OCI-LY1 (cell line): ENCODE data around the gene TMEM198.

ENCODE experiments used
- H2AFZ ChIP-seq: fragments of 200-600 bp; sonication (generic), shearing (Covaris generic); 2 replicates; pipeline ENCODE4 v1.6.0; 2014; ENCODE audit warnings: antibody characterized with exemption, mild to moderate bottlenecking, low read length
- H3F3A ChIP-seq: fragments of 200-600 bp; sonication (generic), shearing (Covaris generic); 2 replicates; pipeline ENCODE4 v1.6.0; 2014; ENCODE audit warnings: mild to moderate bottlenecking, antibody characterized with exemption, low read length, moderate library complexity; ENCODE audit not compliant: insufficient read depth
- H3K27ac ChIP-seq: fragments of 200-600 bp; sonication (generic); 2 replicates; pipeline ENCODE4 v1.5.1; 2014; ENCODE audit warnings: low read length, mixed run types, mild to moderate bottlenecking, low read depth; ENCODE audit not compliant: poor library complexity, severe bottlenecking
- H3K27me3 ChIP-seq: fragments of 200-600 bp; sonication (generic); 2 replicates; pipeline ENCODE4 v1.6.0; 2014; ENCODE audit warnings: antibody characterized with exemption, mild to moderate bottlenecking, low read length, moderate library complexity; ENCODE audit not compliant: insufficient read depth
- H3K36me3 ChIP-seq: fragments of 200-600 bp; sonication (generic); 2 replicates; pipeline ENCODE4 v1.6.1; 2014; ENCODE audit warnings: mild to moderate bottlenecking, antibody characterized with exemption, low read length, moderate library complexity, mixed read lengths; ENCODE audit not compliant: insufficient read depth
- H3K4me1 ChIP-seq: fragments of 200-600 bp; sonication (generic); 2 replicates; pipeline ENCODE4 v1.5.1; 2014; ENCODE audit warnings: mild to moderate bottlenecking, low read length, moderate library complexity; ENCODE audit not compliant: insufficient read depth, severe bottlenecking
- H3K4me2 ChIP-seq: fragments of 200-600 bp; sonication (generic), shearing (Covaris generic); 2 replicates; pipeline ENCODE4 v1.6.1; 2014; ENCODE audit warnings: low read length
- H3K4me3 ChIP-seq: fragments of 200-600 bp; sonication (generic); 2 replicates; pipeline ENCODE4 v1.5.1; 2014; ENCODE audit warnings: low read length, low read depth, mild to moderate bottlenecking, mixed read lengths; ENCODE audit not compliant: poor library complexity, severe bottlenecking
- H3K79me2 ChIP-seq: fragments of 200-600 bp; shearing (Covaris generic); 2 replicates; pipeline ENCODE4 v1.6.1; 2016; ENCODE audit warnings: mixed run types, low read length, mixed read lengths; ENCODE audit not compliant: insufficient read depth
- H3K9ac ChIP-seq: fragments of 200-600 bp; sonication (generic), shearing (Covaris generic); 2 replicates; pipeline ENCODE4 v1.6.1; 2014; ENCODE audit warnings: mild to moderate bottlenecking, low read length, mixed read lengths
- H3K9me2 ChIP-seq: fragments of 200-600 bp; sonication (generic), shearing (Covaris generic); 2 replicates; pipeline ENCODE4 v1.6.1; 2014; ENCODE audit warnings: low read depth, mild to moderate bottlenecking, low read length, mixed read lengths
- H3K9me3 ChIP-seq: fragments of 200-600 bp; shearing (Covaris generic); 2 replicates; pipeline ENCODE4 v1.6.1; 2014; ENCODE audit warnings: low read length, mixed read lengths
- H4K20me1 ChIP-seq: fragments of 200-600 bp; sonication (generic), shearing (Covaris generic); 2 replicates; pipeline ENCODE4 v1.6.0; 2016; ENCODE audit warnings: mild to moderate bottlenecking, low read length; ENCODE audit not compliant: insufficient read depth
- EZH2 ChIP-seq: fragments of 200-600 bp; sonication (generic), shearing (Covaris generic); IDR thresholded peaks from 2 replicates; pipeline ENCODE4 v1.8.0; 2017; ENCODE audit warnings: borderline replicate concordance, mixed run types, mild to moderate bottlenecking, antibody characterized with exemption, low read length, moderate library complexity, mixed read lengths
- TF ChIP-seq, protein P1 (sequence below): fragments of 200-600 bp; sonication (generic), shearing (Covaris generic); IDR thresholded peaks from 2 replicates; pipeline ENCODE4 v1.5.1; 2017; ENCODE audit warnings: mild to moderate bottlenecking, antibody characterized with exemption, low read length, moderate library complexity, mixed read lengths

The TMEM198 gene

DNA sequence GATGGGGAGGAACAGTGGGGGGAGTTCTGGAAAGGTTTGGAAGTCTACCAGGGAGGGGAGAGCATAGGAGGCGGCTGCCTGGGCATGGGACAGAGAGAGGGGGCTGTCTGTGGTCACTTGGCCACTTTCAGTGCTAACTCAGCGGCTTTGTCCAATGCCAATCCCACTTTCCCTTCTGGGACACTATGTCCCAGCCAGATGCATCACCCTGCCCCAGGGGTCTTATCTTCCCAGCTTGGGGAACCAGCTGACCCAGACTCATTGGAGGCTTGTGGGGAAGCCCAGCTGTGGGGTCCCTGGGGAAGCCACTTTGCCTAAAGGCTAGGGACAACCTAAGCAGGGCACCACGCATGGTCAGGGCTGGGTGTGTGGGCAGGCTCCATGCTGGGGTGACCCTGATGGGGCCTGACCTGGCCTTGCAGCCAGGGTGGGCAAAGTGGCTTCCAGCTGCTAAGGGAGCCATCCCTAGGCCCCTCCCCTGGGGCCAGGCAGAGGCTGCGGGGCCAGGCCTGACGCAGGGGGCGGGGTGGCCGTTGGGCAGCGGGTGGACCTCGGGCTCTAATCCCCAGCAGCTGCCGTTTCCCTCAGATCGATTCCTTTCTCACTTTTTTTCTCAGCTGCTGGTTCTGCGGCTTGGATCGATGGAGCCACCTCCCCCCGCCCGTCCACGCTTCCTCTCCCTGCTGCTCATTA is 31.2 kb upstream of the TMEM198 start:
- Histone ChIP-seq H3K4me2 (no peak overlapping the region), H3K4me1 (no peaks in the 10 kb centered on the region), H3K9me2 (no peaks in the 10 kb centered on the region), H2AFZ (no peak overlapping the region), H3K36me3 (no peaks in the 10 kb centered on the region), H3K9ac (no peak overlapping the region), H3K79me2 (no peaks in the 10 kb centered on the region), H3K27me3 (peaks cover 7% of the 10 kb centered on the region; the same call in 1 of the 2 replicates), H3K27ac (no peak overlapping the region), H3K9me3 (no peaks in the 10 kb centered on the region), H3F3A (no peaks in the 10 kb centered on the region), H4K20me1 (no peaks in the 10 kb centered on the region), H3K4me3 (no peak overlapping the region)
- TF ChIP-seq, protein P1, sequence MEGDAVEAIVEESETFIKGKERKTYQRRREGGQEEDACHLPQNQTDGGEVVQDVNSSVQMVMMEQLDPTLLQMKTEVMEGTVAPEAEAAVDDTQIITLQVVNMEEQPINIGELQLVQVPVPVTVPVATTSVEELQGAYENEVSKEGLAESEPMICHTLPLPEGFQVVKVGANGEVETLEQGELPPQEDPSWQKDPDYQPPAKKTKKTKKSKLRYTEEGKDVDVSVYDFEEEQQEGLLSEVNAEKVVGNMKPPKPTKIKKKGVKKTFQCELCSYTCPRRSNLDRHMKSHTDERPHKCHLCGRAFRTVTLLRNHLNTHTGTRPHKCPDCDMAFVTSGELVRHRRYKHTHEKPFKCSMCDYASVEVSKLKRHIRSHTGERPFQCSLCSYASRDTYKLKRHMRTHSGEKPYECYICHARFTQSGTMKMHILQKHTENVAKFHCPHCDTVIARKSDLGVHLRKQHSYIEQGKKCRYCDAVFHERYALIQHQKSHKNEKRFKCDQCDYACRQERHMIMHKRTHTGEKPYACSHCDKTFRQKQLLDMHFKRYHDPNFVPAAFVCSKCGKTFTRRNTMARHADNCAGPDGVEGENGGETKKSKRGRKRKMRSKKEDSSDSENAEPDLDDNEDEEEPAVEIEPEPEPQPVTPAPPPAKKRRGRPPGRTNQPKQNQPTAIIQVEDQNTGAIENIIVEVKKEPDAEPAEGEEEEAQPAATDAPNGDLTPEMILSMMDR, result no peak
- no peak for TF ChIP-seq EZH2

DNA sequence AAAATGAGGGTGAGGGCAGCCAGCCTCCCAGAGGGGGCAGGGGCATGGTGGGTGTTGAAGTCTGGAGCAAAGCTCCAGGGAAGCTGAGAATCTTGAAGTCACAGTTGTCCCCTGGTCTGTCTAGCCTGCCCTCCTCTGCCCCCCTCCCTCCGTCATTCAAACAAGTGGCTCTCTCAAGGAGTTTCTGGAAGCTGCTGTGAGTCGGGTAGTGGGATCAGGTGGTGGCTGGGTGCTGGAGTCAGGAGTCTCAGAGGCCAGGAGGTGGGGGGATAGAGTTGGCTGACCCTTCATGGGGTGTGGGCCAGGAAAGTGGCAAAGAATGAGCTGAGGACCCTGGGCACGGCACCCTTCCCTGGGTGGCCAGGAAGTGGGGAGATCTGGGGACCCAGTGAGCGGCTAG is 30.0 kb upstream of the TMEM198 start:
- no peak overlapping the region for H3K4me2 ChIP-seq
- H3K9me3 ChIP-seq, result no peaks in the 10 kb centered on the region
- no peak overlapping the region for H3K4me3 ChIP-seq
- H2AFZ ChIP-seq, result no peak overlapping the region
- H3K27ac ChIP-seq, result no peak overlapping the region
- H3K9me2 ChIP-seq, result no peaks in the 10 kb centered on the region
- TF ChIP-seq, protein P1, result no peak
- TF ChIP-seq EZH2, result no peak
- no peaks in the 10 kb centered on the region for H4K20me1 ChIP-seq
- H3K27me3 ChIP-seq, result peaks cover 7% of the 10 kb centered on the region; the same call in 1 of the 2 replicates
- no peaks in the 10 kb centered on the region for H3K36me3 ChIP-seq
- no peak overlapping the region for H3K9ac ChIP-seq
- no peaks in the 10 kb centered on the region for H3K79me2 ChIP-seq
- H3F3A ChIP-seq, result no peaks in the 10 kb centered on the region
- H3K4me1 ChIP-seq, result no peaks in the 10 kb centered on the region

DNA sequence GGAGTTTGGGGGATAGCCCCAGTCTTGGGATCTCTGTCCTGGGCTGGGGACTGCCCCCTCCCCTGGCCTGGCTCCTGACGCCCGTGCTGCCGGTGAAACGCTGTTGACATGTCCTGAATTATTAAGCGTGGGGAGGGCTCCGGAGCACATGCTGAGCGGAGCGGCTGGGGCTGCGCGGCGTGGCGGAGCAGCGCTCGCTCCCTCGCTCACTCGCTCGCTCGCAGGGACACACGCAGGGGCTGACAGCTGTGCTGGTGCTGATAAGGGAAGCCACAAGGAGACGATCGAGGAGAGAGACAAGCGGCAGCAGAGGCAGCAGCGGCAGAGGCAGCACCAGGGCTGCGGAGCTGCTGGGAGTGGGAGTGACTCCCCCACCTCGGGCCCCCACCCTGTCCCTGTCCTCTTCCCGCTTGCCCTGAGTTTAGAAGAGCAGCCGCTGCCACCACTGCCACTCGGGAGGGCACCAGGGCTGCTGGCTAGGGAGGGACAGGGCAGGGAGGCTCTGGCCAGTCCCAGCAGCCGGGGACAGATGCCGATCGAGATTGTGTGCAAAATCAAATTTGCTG is 29.5 kb upstream of the TMEM198 start, which contains the start of gene ASIC4:
ASIC4 (plus strand) TSS at position 287 of the 566 bp plus-strand sequence; CDS start at position 530, 243 bp downstream.
- H3K9me2 ChIP-seq, result no peaks in the 10 kb centered on the region
- H3K4me2 ChIP-seq, result no peak within 1 kb of the TSS

More for the DNA sequence above, 29.5 kb upstream of the TMEM198 start, which contains the start of gene ASIC4:
- H3K4me3 ChIP-seq, result no peak within 1 kb of the TSS
- peaks cover 7% of the 10 kb centered on the region; the same call in 1 of the 2 replicates for H3K27me3 ChIP-seq
- H3K9ac ChIP-seq, result no peak within 1 kb of the TSS
- no peaks in the 10 kb centered on the region for H3F3A ChIP-seq
- H2AFZ ChIP-seq, result no peak within 1 kb of the TSS
- no peaks in the 10 kb centered on the region for H3K79me2 ChIP-seq
- no peaks in the 10 kb centered on the region for H4K20me1 ChIP-seq
- no peaks in the 10 kb centered on the region for H3K9me3 ChIP-seq
- no peak within 1 kb of the TSS for H3K27ac ChIP-seq
- TF ChIP-seq, protein P1, result no peak
- no peak for TF ChIP-seq EZH2
- no peaks in the 10 kb centered on the region for H3K36me3 ChIP-seq
- H3K4me1 ChIP-seq, result no peaks in the 10 kb centered on the region
